ENCODE results near the gene CACNA2D3. TPM values are rescaled to one million over a fixed set of nuclear protein-coding genes. Genes with fewer than 3 reads are reported as not detected.

CACNA2D3 gene
- total RNA-seq, 4 donors from 2014 or later = 0.94 to 3.6 (median 2.1) TPM

DNA sequence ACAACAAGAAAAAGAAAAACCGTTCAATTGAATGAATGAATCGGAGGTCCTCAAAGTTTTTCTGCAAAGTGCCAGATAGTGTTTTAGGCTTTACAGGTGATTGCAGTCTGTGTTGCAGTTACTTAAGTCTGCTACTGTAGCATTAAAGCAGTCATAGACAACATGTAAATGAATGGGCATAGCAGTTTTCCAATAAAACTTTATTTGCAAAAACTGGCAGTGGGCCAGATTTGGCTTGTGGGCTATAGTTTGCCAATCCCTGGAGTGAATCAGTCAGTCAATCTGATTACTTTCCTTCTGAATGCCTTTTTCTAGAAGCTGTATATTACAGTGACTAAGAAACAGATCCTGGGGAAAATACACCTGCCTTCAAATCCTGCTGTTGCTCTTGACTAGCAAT, 562.9 kb downstream of the CACNA2D3 start:
- no peak for TF ChIP-seq CTCF (IDR thresholded peaks at IDR 0.05; ENCODE audit: low read depth)

GRCh38 chr3:54691289-54691771, 569.0 kb downstream of the CACNA2D3 start:
- TF ChIP-seq CTCF (IDR thresholded peaks at IDR 0.05; ENCODE audit: low read depth) = no peak

- no peak for TF ChIP-seq CTCF (IDR thresholded peaks at IDR 0.05; ENCODE audit: low read depth)
Observed at GRCh38 chr3:54696313-54696712, 574.0 kb downstream of the CACNA2D3 start.

- TF ChIP-seq CTCF (IDR thresholded peaks at IDR 0.05; ENCODE audit: low read depth) = no peak
Observed at GRCh38 chr3:54698054-54698453, 575.7 kb downstream of the CACNA2D3 start.

- no peak for TF ChIP-seq CTCF (IDR thresholded peaks at IDR 0.05; ENCODE audit: low read depth)
Observed at GRCh38 chr3:54703923-54704322, 581.6 kb downstream of the CACNA2D3 start.

- no peak for TF ChIP-seq CTCF (IDR thresholded peaks at IDR 0.05; ENCODE audit: low read depth)
Observed at GRCh38 chr3:54705730-54706129, 583.4 kb downstream of the CACNA2D3 start.

- no peak for TF ChIP-seq CTCF (IDR thresholded peaks at IDR 0.05; ENCODE audit: low read depth)
Observed at GRCh38 chr3:54706738-54707137, 584.4 kb downstream of the CACNA2D3 start.
